DND-41 (cell line): ENCODE measurements around the gene GABBR1.

Experiments
- ATAC-seq: fragments of 200-7000 bp; cut with Tn5 transposase; 3 replicates; pipeline ENCODE4 v1.9.1; 2021; ENCODE audit warnings: low read depth; ENCODE audit not compliant: insufficient read depth
- DNase-seq: peaks from one replicate; pipeline ENCODE4 v3.0.0-alpha.2; 2020
- H2AFZ ChIP-seq: 2 replicates; pipeline ENCODE4 v1.6.0; 2012; ENCODE audit warnings: low read depth, low read length
- H3K27ac ChIP-seq: 2 replicates; pipeline ENCODE4 v1.5.1; 2012; ENCODE audit warnings: low read length, inconsistent platforms
- H3K27me3 ChIP-seq: fragments of 200-600 bp; sonication (generic); 2 replicates; pipeline ENCODE4 v1.6.0; 2012; ENCODE audit warnings: low read length, mild to moderate bottlenecking, inconsistent platforms; ENCODE audit not compliant: insufficient read depth, poor library complexity
- H3K36me3 ChIP-seq: 2 replicates; pipeline ENCODE4 v1.5.1; 2012; ENCODE audit warnings: low read length, inconsistent platforms; ENCODE audit not compliant: insufficient read depth
- H3K4me1 ChIP-seq: 2 replicates; pipeline ENCODE4 v1.5.1; 2012; ENCODE audit warnings: mild to moderate bottlenecking, low read length; ENCODE audit not compliant: insufficient read depth
- H3K4me2 ChIP-seq: 2 replicates; pipeline ENCODE4 v1.6.0; 2012; ENCODE audit warnings: mild to moderate bottlenecking, moderate library complexity, low read length, inconsistent platforms; ENCODE audit not compliant: insufficient read depth
- H3K4me3 ChIP-seq, 2 experiments: fragments of 200-600 bp in 1 of 2; shearing (Covaris generic) in 1 of 2; 2 replicates each; pipeline ENCODE4 v1.5.1; 2012 to 2016; ENCODE audit warnings: inconsistent platforms in 2 of 2, low read length in 2 of 2, mild to moderate bottlenecking in 2 of 2, low read depth in 1 of 2, moderate library complexity in 1 of 2
- H3K79me2 ChIP-seq: 2 replicates; pipeline ENCODE4 v1.6.0; 2012; ENCODE audit warnings: low read length, inconsistent platforms; ENCODE audit not compliant: insufficient read depth
- H3K9ac ChIP-seq: 2 replicates; pipeline ENCODE4 v1.6.0; 2012; ENCODE audit warnings: low read depth, mild to moderate bottlenecking, inconsistent platforms, low read length, moderate library complexity
- H3K9me3 ChIP-seq: 2 replicates; pipeline ENCODE4 v1.5.1; 2012; ENCODE audit warnings: low read length, moderate library complexity, mild to moderate bottlenecking, inconsistent platforms; ENCODE audit not compliant: insufficient read depth, severe bottlenecking
- H4K20me1 ChIP-seq: 2 replicates; pipeline ENCODE4 v1.6.0; 2012; ENCODE audit warnings: low read length; ENCODE audit not compliant: insufficient read depth
- CTCF ChIP-seq: IDR thresholded peaks from 2 replicates; pipeline ENCODE4 v1.5.1; 2012; ENCODE audit warnings: borderline replicate concordance, low read length, moderate library complexity, mild to moderate bottlenecking; ENCODE audit not compliant: poor library complexity, severe bottlenecking; ENCODE audit errors: extremely low read depth
- EZH2 ChIP-seq: IDR thresholded peaks from 3 replicates; pipeline ENCODE4 v1.6.1; 2012; ENCODE audit warnings: borderline replicate concordance, low read depth, mild to moderate bottlenecking, moderate library complexity, low read length, inconsistent platforms; ENCODE audit not compliant: severe bottlenecking

The GABBR1 gene

GRCh38 chr6:29651413-29652197 is 18.6 kb upstream of the GABBR1 start:
- Histone ChIP-seq H3K9me3 (no peaks in the 10 kb centered on the region), H3K27me3 (peaks cover 5% of the 10 kb centered on the region), H3K4me3 (no peak overlapping the region), H3K4me1 (peaks cover 15% of the 10 kb centered on the region), H3K36me3 (no peaks in the 10 kb centered on the region), H3K9ac (no peak overlapping the region), H2AFZ (no peak overlapping the region), H3K79me2 (no peaks in the 10 kb centered on the region), H3K27ac (no peak overlapping the region), H3K4me2 (no peak overlapping the region), H4K20me1 (no peaks in the 10 kb centered on the region; the same call in 1 of the 2 replicates)
- no peak for ATAC-seq
- TF ChIP-seq CTCF (peak; percentile 72), EZH2 (no peak)
- no peak for DNase-seq

- Histone ChIP-seq H3K9me3 (no peaks in the 10 kb centered on the region), H3K27ac (peak overlapping the region; percentile 86), H3K4me2 (peak overlapping the region; percentile 90), H4K20me1 (no peaks in the 10 kb centered on the region), H3K4me3 (peak overlapping the region; percentile 27 to 76), H3K4me1 (peaks cover 15% of the 10 kb centered on the region), H3K27me3 (no peaks in the 10 kb centered on the region), H2AFZ (peak overlapping the region; percentile 99), H3K36me3 (no peaks in the 10 kb centered on the region), H3K9ac (peak overlapping the region; percentile 57), H3K79me2 (no peaks in the 10 kb centered on the region)
- TF ChIP-seq CTCF: peak; percentile 98
- TF ChIP-seq EZH2: no peak
- DNase-seq (peak; percentile 96), ATAC-seq (peak; percentile 94)
These were observed 17.0 kb upstream of the GABBR1 start for GRCh38 chr6:29649701-29650673.

GRCh38 chr6:29647927-29648642 is 15.1 kb upstream of the GABBR1 start:
- no peaks in the 10 kb centered on the region for H3K9me3 ChIP-seq
- ATAC-seq (no peak), DNase-seq (no peak)
- no peak overlapping the region for H2AFZ ChIP-seq
- peaks cover 15% of the 10 kb centered on the region for H3K4me1 ChIP-seq
- no peak overlapping the region for H3K4me2 ChIP-seq
- H4K20me1 ChIP-seq: no peaks in the 10 kb centered on the region
- H3K79me2 ChIP-seq: no peaks in the 10 kb centered on the region
- H3K4me3 ChIP-seq: no peak overlapping the region
- H3K27me3 ChIP-seq: no peaks in the 10 kb centered on the region
- H3K36me3 ChIP-seq: no peaks in the 10 kb centered on the region
- H3K27ac ChIP-seq: no peak overlapping the region
- no peak for TF ChIP-seq EZH2
- TF ChIP-seq CTCF: peak; percentile 83
- no peak overlapping the region for H3K9ac ChIP-seq
